Measurements from ENCODE around the gene IBTK.

The IBTK gene

DNA sequence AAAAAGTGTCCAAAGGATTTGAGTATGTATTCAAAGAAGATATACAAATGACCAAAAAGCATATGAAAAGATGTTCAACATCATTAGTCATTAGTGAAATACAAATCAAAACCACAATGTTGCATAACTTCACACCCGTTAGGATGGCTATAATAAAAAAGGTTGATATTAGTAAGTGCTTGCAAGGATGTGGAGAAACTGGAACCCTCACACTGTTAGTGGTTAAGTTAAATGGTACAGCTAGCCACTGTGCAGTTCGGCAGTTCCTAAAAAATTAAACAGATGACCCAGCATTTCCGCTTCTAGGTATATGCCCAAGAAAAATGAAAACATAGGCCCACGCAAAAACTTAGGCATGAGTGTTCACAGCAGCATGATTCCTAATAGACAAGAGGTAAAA is 38.6 kb downstream of the IBTK start:
- no peak for TF ChIP-seq EZH2phosphoT487 (conservative IDR thresholded peaks at IDR 0.05; ENCODE audit: low read length)
- TF ChIP-seq, protein P1, sequence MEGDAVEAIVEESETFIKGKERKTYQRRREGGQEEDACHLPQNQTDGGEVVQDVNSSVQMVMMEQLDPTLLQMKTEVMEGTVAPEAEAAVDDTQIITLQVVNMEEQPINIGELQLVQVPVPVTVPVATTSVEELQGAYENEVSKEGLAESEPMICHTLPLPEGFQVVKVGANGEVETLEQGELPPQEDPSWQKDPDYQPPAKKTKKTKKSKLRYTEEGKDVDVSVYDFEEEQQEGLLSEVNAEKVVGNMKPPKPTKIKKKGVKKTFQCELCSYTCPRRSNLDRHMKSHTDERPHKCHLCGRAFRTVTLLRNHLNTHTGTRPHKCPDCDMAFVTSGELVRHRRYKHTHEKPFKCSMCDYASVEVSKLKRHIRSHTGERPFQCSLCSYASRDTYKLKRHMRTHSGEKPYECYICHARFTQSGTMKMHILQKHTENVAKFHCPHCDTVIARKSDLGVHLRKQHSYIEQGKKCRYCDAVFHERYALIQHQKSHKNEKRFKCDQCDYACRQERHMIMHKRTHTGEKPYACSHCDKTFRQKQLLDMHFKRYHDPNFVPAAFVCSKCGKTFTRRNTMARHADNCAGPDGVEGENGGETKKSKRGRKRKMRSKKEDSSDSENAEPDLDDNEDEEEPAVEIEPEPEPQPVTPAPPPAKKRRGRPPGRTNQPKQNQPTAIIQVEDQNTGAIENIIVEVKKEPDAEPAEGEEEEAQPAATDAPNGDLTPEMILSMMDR (IDR thresholded peaks at IDR 0.05; ENCODE audit: insufficient read depth, low read length, poor library complexity, severe bottlenecking) = no peak
- peaks cover 33% of the 10 kb centered on the region; the same call in 1 of the 2 replicates for H3K36me3 ChIP-seq (ENCODE audit: low read length)

DNA sequence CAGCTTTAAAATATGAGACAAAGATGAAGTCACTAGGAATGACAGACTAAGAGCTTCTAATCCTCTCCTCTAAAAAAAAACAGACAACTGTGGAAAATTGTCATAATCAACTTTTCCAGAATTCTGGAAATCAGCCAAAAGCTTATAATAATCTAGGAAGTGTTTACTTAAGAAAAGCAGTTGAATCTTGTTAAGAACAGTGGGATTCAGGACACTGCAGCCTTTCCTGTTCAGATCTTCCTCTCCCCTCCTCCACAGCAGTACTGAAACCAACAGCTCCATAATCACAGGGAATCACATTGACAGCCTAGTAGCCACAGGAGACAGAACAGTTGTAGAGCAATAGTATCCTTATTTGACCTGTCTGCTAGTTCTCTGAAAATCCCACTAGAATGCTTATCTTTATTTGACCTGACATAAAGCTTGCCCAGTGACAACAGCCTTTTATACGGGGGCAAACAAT is 41.6 kb downstream of the IBTK start:
- Histone ChIP-seq H3K9ac (ENCODE audit: low read length) (no peak overlapping the region), H3K4me2 (ENCODE audit: low read depth, low read length, poor library complexity, severe bottlenecking) (no peak overlapping the region), H3K27ac (ENCODE audit: low read depth, low read length) (no peak overlapping the region), H3K4me3 (ENCODE audit: insufficient read depth, low read length, poor library complexity, severe bottlenecking) (no peak overlapping the region), H3K36me3 (ENCODE audit: low read length) (peaks cover 41% of the 10 kb centered on the region), H3F3A (ENCODE audit: insufficient read depth) (no peaks in the 10 kb centered on the region; the same call in 1 of the 2 replicates), H3K79me2 (ENCODE audit: insufficient read depth, low read length) (no peaks in the 10 kb centered on the region), H3K27me3 (ENCODE audit: low read length) (no peaks in the 10 kb centered on the region), H3K9me3 (ENCODE audit: insufficient read depth, low read length) (no peaks in the 10 kb centered on the region), H2AFZ (ENCODE audit: low read depth, low read length, severe bottlenecking) (no peak overlapping the region), H3K9me2 (replicated peaks; ENCODE audit: insufficient read depth, low read length) (no peaks in the 10 kb centered on the region), H4K20me1 (ENCODE audit: low read depth, low read length) (no peaks in the 10 kb centered on the region)
- TF ChIP-seq, protein P1 (IDR thresholded peaks at IDR 0.05; ENCODE audit: insufficient read depth, low read length, poor library complexity, severe bottlenecking) = no peak
- TF ChIP-seq EZH2phosphoT487 (conservative IDR thresholded peaks at IDR 0.05; ENCODE audit: low read length) = no peak

More for the DNA sequence above, 38.6 kb downstream of the IBTK start:
- Histone ChIP-seq H3K27ac (ENCODE audit: low read depth, low read length) (no peak overlapping the region), H3K9me2 (replicated peaks; ENCODE audit: insufficient read depth, low read length) (no peaks in the 10 kb centered on the region), H3K4me2 (ENCODE audit: low read depth, low read length, poor library complexity, severe bottlenecking) (no peak overlapping the region), H2AFZ (ENCODE audit: low read depth, low read length, severe bottlenecking) (no peak overlapping the region), H3K4me3 (ENCODE audit: insufficient read depth, low read length, poor library complexity, severe bottlenecking) (no peak overlapping the region), H3K9me3 (ENCODE audit: insufficient read depth, low read length) (no peaks in the 10 kb centered on the region), H3K79me2 (ENCODE audit: insufficient read depth, low read length) (no peaks in the 10 kb centered on the region), H3K9ac (ENCODE audit: low read length) (no peak overlapping the region), H3F3A (ENCODE audit: insufficient read depth) (no peaks in the 10 kb centered on the region; the same call in 1 of the 2 replicates), H4K20me1 (ENCODE audit: low read depth, low read length) (no peaks in the 10 kb centered on the region), H3K27me3 (ENCODE audit: low read length) (no peaks in the 10 kb centered on the region)

DNA sequence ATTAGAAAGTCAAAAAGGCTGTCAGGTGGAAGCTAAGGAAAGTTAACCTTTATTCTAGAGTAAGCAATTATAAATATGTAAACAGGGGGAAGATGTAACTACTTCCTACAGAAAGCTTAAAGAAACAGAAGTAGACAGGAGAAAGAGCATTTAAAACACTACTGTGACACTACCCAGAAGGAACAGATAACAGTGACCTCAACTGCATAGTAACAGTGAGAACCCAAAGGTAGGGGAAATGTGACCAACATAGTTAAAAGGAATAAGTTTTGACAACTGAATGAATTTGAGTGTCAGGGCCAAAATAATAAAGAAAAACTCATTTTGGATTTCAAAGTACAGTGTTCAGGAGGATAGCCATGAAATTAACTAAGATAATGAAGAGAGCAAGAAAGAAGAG is 43.5 kb downstream of the IBTK start:
- no peak overlapping the region for H3K9ac ChIP-seq (ENCODE audit: low read length)
- H3K36me3 ChIP-seq (ENCODE audit: low read length) = peaks cover 51% of the 10 kb centered on the region
- no peaks in the 10 kb centered on the region for H3K9me2 ChIP-seq (replicated peaks; ENCODE audit: insufficient read depth, low read length)
- H3K27ac ChIP-seq (ENCODE audit: low read depth, low read length) = no peak overlapping the region
- no peaks in the 10 kb centered on the region for H3K9me3 ChIP-seq (ENCODE audit: insufficient read depth, low read length)
- no peaks in the 10 kb centered on the region; the same call in 1 of the 2 replicates for H3F3A ChIP-seq (ENCODE audit: insufficient read depth)
- no peak overlapping the region for H3K4me3 ChIP-seq (ENCODE audit: insufficient read depth, low read length, poor library complexity, severe bottlenecking)
- no peak overlapping the region for H3K4me2 ChIP-seq (ENCODE audit: low read depth, low read length, poor library complexity, severe bottlenecking)
- no peak for TF ChIP-seq EZH2phosphoT487 (conservative IDR thresholded peaks at IDR 0.05; ENCODE audit: low read length)
- TF ChIP-seq, protein P1 (IDR thresholded peaks at IDR 0.05; ENCODE audit: insufficient read depth, low read length, poor library complexity, severe bottlenecking) = no peak
- H2AFZ ChIP-seq (ENCODE audit: low read depth, low read length, severe bottlenecking) = no peak overlapping the region
- H3K79me2 ChIP-seq (ENCODE audit: insufficient read depth, low read length) = no peaks in the 10 kb centered on the region
- no peaks in the 10 kb centered on the region for H4K20me1 ChIP-seq (ENCODE audit: low read depth, low read length)
- H3K27me3 ChIP-seq (ENCODE audit: low read length) = no peaks in the 10 kb centered on the region
